Urinary bladder (tissue), 4 donors: ENCODE results near the gene DEF6. TPM values are rescaled to one million over a fixed set of nuclear protein-coding genes. Genes with fewer than 3 reads are reported as not detected.

Experiments used
- DNase-seq: peaks from one replicate; pipeline ENCODE4 v3.0.0-alpha.2; 2015; ENCODE audit errors: extremely low spot score
- H3K27ac ChIP-seq: one replicate; pipeline ENCODE4 v1.5.1; 2013; ENCODE audit warnings: low read depth, mild to moderate bottlenecking, moderate library complexity
- H3K36me3 ChIP-seq: one replicate; pipeline ENCODE4 v1.6.1; 2013; ENCODE audit warnings: mild to moderate bottlenecking, moderate library complexity; ENCODE audit not compliant: insufficient read depth
- H3K4me1 ChIP-seq: one replicate; pipeline ENCODE4 v1.6.1; 2013; ENCODE audit warnings: mild to moderate bottlenecking, moderate library complexity; ENCODE audit not compliant: insufficient read depth
- H3K4me3 ChIP-seq: one replicate; pipeline ENCODE4 v1.5.1; 2013; ENCODE audit warnings: low read depth, low read length
- whole genome bisulfite sequencing: extraction: QIAGEN DNeasy Blood & Tissue Kit; methylation state at CpG from one replicate; pipeline ENCODE4 v1.1.7; 2013; 5-methylcytosine and 5-hydroxymethylcytosine counted together
- polyA plus RNA-seq: library from polyadenylated mRNA; stranded (reverse); fragments of 200-250 nt; gene quantifications from one replicate; pipeline ENCODE4 v1.2.3, GENCODE V29; 2013
- total RNA-seq: library from RNA; depleted of rRNA; stranded (reverse); fragments of >200 nt; gene quantifications from one replicate; pipeline ENCODE4 v1.2.3, GENCODE V29; 2014
- donor health status: healthy with polysubstance abuse.
- donor health status: healthy.

Gene DEF6, protein sequence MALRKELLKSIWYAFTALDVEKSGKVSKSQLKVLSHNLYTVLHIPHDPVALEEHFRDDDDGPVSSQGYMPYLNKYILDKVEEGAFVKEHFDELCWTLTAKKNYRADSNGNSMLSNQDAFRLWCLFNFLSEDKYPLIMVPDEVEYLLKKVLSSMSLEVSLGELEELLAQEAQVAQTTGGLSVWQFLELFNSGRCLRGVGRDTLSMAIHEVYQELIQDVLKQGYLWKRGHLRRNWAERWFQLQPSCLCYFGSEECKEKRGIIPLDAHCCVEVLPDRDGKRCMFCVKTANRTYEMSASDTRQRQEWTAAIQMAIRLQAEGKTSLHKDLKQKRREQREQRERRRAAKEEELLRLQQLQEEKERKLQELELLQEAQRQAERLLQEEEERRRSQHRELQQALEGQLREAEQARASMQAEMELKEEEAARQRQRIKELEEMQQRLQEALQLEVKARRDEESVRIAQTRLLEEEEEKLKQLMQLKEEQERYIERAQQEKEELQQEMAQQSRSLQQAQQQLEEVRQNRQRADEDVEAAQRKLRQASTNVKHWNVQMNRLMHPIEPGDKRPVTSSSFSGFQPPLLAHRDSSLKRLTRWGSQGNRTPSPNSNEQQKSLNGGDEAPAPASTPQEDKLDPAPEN
- total RNA-seq (7.2 TPM), polyA plus RNA-seq (7.8 TPM)

DNA sequence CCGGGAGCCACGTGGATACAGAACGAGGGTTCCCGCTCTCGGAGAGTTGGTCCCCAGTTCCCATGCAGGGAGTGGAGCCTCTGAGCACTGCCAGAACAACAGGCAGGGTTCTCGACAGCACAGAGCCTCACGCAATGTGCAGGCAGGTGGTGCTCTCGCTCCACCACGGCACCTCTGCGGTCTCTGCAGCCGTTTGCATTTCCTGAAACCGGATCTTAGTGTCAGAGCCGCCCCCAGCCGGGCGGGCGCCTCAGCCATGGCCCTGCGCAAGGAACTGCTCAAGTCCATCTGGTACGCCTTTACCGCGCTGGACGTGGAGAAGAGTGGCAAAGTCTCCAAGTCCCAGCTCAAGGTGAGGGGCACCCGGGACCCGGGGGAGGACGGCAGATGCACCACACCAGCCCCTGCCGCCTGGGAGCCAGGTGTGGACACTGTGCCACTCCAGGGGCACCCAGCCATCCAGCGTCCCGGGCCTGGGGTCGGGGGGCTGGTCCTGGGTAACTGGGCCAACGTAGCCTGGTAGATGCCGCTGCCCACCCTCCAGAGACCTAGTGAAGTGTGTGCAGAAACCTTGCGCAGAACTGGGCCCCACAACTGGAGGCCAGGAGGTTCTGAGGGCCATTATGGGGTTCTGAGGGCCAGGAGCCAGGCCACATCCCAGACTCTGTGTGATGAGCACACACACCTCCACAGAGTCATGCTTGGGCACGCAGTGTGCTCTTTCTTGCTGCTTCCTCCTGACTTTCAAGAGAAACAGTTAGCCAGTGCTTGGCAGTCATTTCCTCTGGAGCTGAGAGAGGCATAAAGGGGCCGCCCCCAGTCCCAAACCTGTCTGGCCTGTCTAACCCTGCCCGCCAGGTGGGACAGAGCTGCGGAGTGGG lies at the start of gene DEF6:
TSS of gene DEF6 (plus strand) at position 218 of the 881 bp plus-strand sequence. CDS start at position 257, 39 bp downstream.
- H3K36me3 ChIP-seq: peaks cover 3% of the 10 kb centered on the region
- H3K4me1 ChIP-seq: no peaks in the 10 kb centered on the region
- H3K27ac ChIP-seq: peak within 1 kb of the TSS; percentile 77
- peak; percentile 56 for DNase-seq
- 23% methylated on average over 35 of the region's 35 CpGs for WGBS
- H3K4me3 ChIP-seq: peak within 1 kb of the TSS; percentile 34

DNA sequence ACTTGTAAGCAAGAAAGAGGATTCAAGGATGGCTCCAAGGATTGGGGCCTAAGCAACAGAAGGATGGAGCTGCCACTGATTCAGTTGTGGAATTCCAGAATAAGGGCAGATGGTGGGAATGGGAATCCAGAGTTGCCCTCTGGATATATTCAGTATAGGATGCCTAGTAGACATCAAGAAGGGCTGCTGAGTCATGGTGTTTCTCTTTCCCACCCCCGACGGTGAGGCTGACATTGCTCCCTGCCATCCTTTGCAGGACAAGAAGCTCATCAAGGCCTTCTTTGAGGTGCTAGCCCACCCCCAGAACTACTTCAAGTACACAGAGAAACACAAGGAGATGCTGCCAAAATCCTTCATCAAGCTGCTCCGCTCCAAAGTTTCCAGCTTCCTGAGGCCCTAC lies 49.3 kb upstream of the DEF6 start:
- H3K4me3 ChIP-seq: no peak overlapping the region
- H3K4me1 ChIP-seq: no peaks in the 10 kb centered on the region
- no peak overlapping the region for H3K27ac ChIP-seq
- no peaks in the 10 kb centered on the region for H3K36me3 ChIP-seq
- 70% methylated on average over 3 of the region's 3 CpGs for WGBS
- DNase-seq: no peak

- Histone ChIP-seq H3K4me1 (no peaks in the 10 kb centered on the region), H3K4me3 (no peak overlapping the region), H3K36me3 (no peaks in the 10 kb centered on the region), H3K27ac (no peak overlapping the region)
- no peak for DNase-seq
- 67% methylated on average over 3 of the region's 3 CpGs for WGBS
These were observed 48.7 kb upstream of the DEF6 start for GRCh38 chr6:35248965-35249364.

GRCh38 chr6:35251949-35252348 lies 45.7 kb upstream of the DEF6 start:
- Histone ChIP-seq H3K36me3 (no peaks in the 10 kb centered on the region), H3K4me1 (no peaks in the 10 kb centered on the region), H3K27ac (no peak overlapping the region), H3K4me3 (no peak overlapping the region)
- 91% methylated on average over 3 of the region's 3 CpGs for WGBS
- DNase-seq: no peak

DNA sequence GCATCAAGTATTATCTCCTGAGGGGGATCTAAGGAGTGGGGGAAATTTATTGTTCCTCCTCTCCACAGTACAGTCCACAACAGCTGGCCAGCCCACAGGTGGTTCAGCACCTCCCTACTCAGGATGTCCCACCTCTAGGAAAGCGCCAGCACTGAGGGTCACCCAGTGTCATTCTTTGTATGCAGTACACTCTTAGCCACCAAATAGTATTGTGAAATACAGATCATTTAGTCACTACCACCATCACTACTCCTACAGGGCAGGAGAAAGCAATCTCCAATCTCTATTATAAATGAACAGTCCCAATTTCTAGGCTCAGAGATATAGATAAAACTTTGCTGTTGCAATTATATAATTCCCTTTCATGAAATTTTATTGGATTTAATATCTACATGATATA lies 44.4 kb upstream of the DEF6 start:
- 88% methylated on average over 1 of the region's 1 CpG for WGBS
- no peaks in the 10 kb centered on the region for H3K36me3 ChIP-seq
- H3K4me1 ChIP-seq: peaks cover under 1% of the 10 kb centered on the region
- H3K27ac ChIP-seq: no peak overlapping the region
- no peak overlapping the region for H3K4me3 ChIP-seq
- no peak for DNase-seq

- Histone ChIP-seq H3K4me3 (peak overlapping the region; percentile 92), H3K27ac (no peak overlapping the region), H3K36me3 (no peaks in the 10 kb centered on the region), H3K4me1 (peaks cover 2% of the 10 kb centered on the region)
- no peak for DNase-seq
- WGBS: 25% methylated on average over 7 of the region's 7 CpGs
These were observed 39.3 kb upstream of the DEF6 start for GRCh38 chr6:35258336-35258735.

- Histone ChIP-seq H3K36me3 (no peaks in the 10 kb centered on the region), H3K4me1 (peaks cover 2% of the 10 kb centered on the region), H3K4me3 (peak overlapping the region; percentile 92), H3K27ac (peak overlapping the region; percentile 94)
- no peak for DNase-seq
- WGBS: under 1% methylated on average over 20 of the region's 20 CpGs
These were observed 38.8 kb upstream of the DEF6 start for GRCh38 chr6:35258858-35259193.

DNA sequence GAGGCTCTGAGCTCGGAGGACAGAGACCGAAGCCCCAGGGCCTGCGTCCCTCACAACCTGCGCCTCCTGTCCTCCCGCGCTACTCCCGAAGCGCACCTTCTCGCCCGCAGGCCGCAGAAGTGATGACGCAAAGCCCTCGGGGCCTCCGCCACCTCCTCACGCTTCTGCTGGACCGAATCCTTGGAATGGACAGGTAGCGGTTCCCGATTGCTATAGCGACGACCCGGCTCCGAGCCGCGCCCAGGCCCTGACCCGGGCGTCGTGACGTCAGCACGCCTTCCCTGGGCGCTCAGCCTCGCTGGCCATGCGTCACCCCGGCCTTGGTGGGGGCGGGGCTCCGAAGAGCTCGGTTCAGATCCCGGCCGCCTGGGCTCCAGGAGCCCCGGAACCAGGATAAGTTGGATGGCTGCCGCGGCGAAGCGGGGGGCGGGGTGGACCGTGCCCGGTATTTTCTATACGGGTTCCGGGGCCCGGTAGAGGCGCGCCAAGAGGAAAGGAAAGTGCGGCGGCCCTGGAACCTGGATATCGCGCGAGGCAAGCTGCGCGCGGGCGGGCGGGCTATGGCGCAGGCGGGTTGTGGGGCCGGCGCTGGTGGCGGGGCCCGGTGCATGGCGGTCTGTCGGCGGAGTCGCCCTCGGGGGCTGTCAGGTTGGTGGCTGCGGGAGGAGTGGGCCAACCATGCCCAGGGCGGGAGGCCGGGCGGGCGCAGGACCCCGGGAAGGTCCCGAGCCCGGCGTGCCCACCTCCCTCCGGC lies 38.2 kb upstream of the DEF6 start, which contains the start of gene ZNF76:
TSS of gene ZNF76 (plus strand) at position 542 of the 754 bp plus-strand sequence. CDS start 21,417 bp downstream, outside the sequence.
- Histone ChIP-seq H3K4me1 (peaks cover 2% of the 10 kb centered on the region), H3K4me3 (peak within 1 kb of the TSS; percentile 92), H3K27ac (peak within 1 kb of the TSS; percentile 94), H3K36me3 (no peaks in the 10 kb centered on the region)
- under 1% methylated on average over 82 of the region's 82 CpGs for WGBS
- DNase-seq: peak; percentile 90

- DNase-seq: no peak
- H3K4me3 ChIP-seq: peak overlapping the region; percentile 92
- 6% methylated on average over 23 of the region's 23 CpGs for WGBS
- H3K36me3 ChIP-seq: no peaks in the 10 kb centered on the region
- peaks cover 2% of the 10 kb centered on the region for H3K4me1 ChIP-seq
- peak overlapping the region; percentile 94 for H3K27ac ChIP-seq
These were observed 37.5 kb upstream of the DEF6 start for GRCh38 chr6:35259948-35260590.

- Histone ChIP-seq H3K4me3 (no peak overlapping the region), H3K4me1 (peaks cover 2% of the 10 kb centered on the region), H3K36me3 (no peaks in the 10 kb centered on the region), H3K27ac (no peak overlapping the region)
- no peak for DNase-seq
- WGBS: 79% methylated on average over 6 of the region's 6 CpGs
These were observed 36.7 kb upstream of the DEF6 start for GRCh38 chr6:35260591-35261570.

DNA sequence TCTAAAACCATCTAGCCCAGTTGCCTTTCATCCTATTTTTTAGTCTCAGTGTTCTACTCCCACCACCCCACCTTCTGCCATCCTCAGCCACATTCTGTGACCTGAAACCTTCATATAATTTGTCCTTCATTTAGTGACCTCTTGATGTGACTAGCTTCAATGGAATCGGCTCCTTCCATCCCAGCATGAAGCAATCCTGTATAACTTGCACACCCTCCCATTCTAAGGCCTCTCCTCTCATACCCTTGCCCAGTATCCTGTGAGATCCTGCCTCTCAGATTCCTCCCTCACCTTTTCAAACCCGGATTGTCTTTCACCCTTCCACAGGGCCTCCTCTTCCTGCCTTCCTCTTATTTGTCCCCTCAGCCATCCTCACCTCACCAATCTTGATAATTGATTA lies 35.0 kb upstream of the DEF6 start:
- WGBS: 64% methylated on average over 2 of the region's 2 CpGs
- H3K27ac ChIP-seq: no peak overlapping the region
- H3K4me1 ChIP-seq: peaks cover 2% of the 10 kb centered on the region
- no peak overlapping the region for H3K4me3 ChIP-seq
- H3K36me3 ChIP-seq: no peaks in the 10 kb centered on the region
- no peak for DNase-seq
